ENCODE results near the gene SUCO.
"Not testable (repeated sequence)": the region's sequence is repeated elsewhere in the genome, so short reads cannot be mapped to it uniquely, and the experiment has no call there.

The SUCO gene

GRCh38 chr1:172607145-172607544, 74.2 kb downstream of the SUCO start:
- DNase-seq (ENCODE audit: low spot score), result no peak

DNA sequence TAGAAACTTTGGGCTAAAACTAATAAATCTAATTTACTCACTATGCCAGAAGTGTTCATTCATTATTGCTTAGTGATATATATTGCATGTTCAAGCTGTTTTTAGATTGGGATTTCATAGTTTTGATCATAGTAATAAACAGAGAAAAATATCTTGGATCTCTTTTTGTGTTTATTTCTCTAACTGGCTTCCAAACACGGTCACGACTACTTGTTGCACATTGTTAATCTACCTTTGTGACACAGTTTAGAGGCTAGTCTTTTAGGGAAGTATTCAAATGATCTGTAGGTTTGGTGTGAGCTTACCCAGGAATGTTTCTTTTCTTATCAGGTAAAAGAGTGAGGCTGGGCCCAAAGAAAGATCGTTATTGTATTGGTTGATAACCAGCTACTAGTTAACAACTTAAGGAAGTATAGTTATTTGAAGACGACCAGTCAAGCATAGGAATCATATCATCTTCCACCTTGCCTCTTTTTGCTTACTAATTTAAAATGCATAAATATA, 75.2 kb downstream of the SUCO start:
- DNase-seq (ENCODE audit: low spot score), result no peak

- DNase-seq (ENCODE audit: low spot score), result no peak
Measured at GRCh38 chr1:172609528-172609927, 76.6 kb downstream of the SUCO start.

DNA sequence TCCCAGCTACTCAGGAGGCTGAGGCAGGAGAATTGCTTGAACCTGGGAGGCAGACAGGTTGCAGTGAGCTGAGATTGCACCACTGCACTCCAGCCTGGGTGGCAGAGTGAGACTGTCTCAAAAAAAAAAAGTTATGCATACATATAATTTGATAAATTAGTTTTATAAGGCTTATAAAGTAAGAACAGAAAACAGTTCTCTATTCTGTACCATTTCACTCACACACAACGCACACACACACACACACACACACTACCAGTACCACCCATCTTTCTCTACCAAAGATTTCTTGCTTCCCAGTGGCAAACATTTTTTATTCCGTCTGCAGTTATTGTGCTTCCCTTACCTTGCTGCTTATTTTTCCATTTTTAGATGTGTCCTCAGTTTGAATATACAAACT, 79.5 kb downstream of the SUCO start:
- DNase-seq (ENCODE audit: low spot score), result no peak

DNA sequence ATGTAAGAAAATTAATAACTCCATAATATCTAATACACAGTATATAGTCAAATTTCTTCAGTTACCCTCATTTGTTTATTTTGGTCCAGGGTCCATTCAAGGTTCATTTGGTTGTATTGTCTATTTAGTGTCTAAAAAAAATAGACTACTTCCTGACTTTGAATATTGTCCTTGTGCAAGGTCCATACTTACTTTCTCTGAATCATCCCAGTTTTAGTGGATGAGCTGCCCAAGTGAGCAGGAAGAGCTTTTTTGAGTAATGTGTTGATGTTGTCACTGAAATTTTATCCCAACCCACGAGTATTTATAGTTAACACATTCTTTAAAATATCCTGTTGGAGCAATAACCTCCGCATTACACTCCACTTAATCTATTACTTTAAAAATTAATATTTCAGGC, 80.3 kb downstream of the SUCO start:
- no peak for DNase-seq (ENCODE audit: low spot score)

GRCh38 chr1:172616195-172616594, 83.2 kb downstream of the SUCO start:
- DNase-seq (ENCODE audit: low spot score), result no peak

GRCh38 chr1:172616636-172617035, 83.7 kb downstream of the SUCO start:
- no peak for DNase-seq (ENCODE audit: low spot score)

DNA sequence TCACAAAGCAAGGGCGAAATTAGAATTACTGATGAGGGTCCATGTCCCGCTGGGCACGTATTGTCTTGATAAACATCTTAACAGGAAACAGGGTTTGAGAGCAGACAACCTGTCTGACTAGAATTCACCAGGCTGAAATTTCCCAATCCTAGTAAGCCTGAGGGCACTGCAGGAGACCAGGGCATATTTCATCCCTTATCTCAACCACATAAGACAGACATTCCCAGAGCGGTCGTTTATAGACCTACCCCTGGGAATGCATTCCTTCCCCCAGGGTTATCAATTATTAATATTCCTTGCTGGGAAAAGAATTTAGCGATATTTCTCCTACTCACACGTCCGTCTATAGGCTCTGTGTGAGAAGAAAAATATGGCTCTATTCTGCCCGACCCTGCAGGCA, 87.7 kb downstream of the SUCO start:
- not testable (repeated sequence) for DNase-seq (ENCODE audit: low spot score)

DNA sequence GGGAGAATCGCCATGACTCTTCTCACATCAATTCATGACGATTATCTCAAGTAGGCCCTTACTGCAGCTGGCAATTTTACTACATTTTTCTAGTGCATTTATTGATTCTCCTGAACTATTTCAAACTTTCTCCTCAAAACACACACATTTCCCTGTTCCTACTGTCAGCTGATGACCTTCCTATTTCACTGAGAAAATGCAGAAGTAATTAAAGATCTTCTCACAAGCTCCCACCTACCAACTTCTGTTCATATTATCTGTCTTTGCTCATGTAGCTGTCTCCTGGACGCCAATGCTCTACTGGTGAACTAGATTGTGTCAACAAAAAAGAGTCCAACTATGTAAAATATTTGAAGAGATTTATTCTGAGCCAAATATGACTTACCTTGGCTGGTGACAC, 89.6 kb downstream of the SUCO start:
- no peak for DNase-seq (ENCODE audit: low spot score)

DNA sequence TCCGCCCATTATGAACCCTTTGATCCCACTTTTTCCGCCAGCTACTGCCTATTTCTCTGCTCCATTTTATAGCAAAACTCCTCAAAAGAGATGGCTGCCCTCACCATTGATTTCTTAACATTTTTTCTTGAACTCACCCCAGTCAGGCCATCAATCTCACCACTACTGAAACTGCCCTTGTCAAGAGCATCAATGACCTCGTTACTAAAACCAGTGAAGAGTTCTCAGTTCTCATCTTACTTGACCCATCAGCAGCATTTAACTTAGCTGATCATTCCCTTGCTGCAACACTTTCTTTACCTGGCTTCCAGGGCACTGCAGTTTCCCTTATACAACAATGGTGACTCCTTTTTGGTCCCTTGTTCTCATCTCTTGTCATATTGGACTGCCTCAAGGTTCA, 90.8 kb downstream of the SUCO start:
- no peak for DNase-seq (ENCODE audit: low spot score)

GRCh38 chr1:172626845-172627244, 93.9 kb downstream of the SUCO start:
- no peak for DNase-seq (ENCODE audit: low spot score)

GRCh38 chr1:172627702-172628101, 94.8 kb downstream of the SUCO start:
- DNase-seq (ENCODE audit: low spot score), result no peak

DNA sequence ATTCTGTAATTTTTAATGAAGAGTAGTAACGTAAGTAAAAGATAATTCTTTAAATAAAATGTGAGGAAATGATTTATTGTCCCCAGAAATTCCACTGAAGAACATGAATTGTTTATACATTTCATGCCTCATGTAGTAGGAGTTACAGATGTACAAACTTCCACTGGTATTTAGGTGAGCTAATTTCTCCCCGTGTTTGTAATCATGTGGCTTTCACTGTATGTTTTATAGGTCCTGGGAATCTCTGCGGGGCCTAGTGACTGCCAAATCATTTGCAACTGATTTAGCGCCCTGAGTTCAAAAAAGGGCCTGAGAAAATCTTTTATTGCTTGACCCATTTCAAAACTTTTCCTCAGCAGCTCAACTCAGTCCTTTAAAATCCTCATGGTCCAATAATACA, 95.5 kb downstream of the SUCO start:
- DNase-seq (ENCODE audit: low spot score), result no peak

GRCh38 chr1:172629170-172629569, 96.2 kb downstream of the SUCO start:
- no peak for DNase-seq (ENCODE audit: low spot score)

DNA sequence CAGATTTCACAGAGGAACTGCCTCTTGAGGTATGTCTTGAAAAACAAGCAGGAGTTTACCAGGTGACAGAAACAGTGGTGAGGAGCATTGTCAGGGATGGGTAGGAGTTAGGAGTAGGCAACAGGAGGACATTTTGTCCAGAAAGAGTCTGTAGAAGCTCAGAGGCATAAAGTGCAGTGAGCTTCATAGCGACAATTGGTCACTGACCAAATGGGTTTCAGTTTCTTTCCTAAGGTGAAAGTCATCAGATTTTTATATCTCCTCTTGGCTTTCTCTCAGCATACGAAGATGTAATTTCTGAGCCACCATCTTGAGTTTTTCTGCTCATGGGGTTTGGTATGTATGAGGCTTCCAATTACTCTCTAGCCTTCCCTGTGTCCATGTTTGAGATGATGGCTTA, 96.7 kb downstream of the SUCO start:
- DNase-seq (ENCODE audit: low spot score), result no peak

GRCh38 chr1:172630056-172630818, 97.3 kb downstream of the SUCO start:
- DNase-seq (ENCODE audit: low spot score), result no peak

DNA sequence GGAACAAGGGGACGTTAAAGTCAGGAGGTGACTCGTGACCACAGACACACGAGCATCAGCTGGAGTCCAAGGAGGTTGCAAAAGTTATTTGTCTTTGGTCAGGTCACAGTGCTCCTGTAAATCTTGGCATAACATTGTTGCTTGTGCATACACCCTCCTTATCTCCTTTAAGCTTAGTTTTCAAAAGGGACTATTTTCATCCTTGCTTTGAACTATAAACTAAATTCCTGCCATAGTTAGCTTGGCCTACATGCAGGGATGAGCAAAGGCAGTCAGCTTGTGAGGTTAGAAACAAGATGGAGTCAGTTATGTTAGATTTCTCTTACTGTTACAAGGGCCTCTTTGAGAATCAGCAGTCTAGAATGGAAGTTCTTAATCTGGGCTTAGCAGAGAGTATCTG, 97.9 kb downstream of the SUCO start:
- no peak for DNase-seq (ENCODE audit: low spot score)

GRCh38 chr1:172637522-172637921, 104.6 kb downstream of the SUCO start:
- no peak for DNase-seq (ENCODE audit: low spot score)

GRCh38 chr1:172638249-172638648, 105.3 kb downstream of the SUCO start:
- DNase-seq (ENCODE audit: low spot score), result no peak

GRCh38 chr1:172638885-172639831, 106.2 kb downstream of the SUCO start:
- DNase-seq (ENCODE audit: low spot score), result no peak

- no peak for DNase-seq (ENCODE audit: low spot score)
Measured at GRCh38 chr1:172640111-172640510, 107.2 kb downstream of the SUCO start.

DNA sequence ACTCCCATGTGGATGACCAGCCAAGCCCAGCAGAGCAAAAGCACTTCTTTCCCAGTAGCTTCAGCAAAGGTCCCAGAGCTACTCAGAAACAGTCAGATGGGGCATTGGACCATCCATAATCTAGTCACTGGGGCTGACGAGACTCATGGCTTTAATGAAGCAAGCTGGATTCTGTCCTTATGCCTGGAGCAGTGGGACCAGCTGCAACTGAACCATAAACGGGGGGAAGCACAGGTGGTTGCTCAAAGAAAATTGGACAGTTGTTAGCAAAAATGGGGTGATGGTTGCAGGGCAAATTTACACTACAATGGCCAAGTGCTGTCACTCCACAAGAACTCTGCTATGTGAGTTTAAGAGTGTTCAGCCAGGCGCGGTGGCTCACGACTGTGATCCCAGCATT, 108.5 kb downstream of the SUCO start:
- no peak for DNase-seq (ENCODE audit: low spot score)

DNA sequence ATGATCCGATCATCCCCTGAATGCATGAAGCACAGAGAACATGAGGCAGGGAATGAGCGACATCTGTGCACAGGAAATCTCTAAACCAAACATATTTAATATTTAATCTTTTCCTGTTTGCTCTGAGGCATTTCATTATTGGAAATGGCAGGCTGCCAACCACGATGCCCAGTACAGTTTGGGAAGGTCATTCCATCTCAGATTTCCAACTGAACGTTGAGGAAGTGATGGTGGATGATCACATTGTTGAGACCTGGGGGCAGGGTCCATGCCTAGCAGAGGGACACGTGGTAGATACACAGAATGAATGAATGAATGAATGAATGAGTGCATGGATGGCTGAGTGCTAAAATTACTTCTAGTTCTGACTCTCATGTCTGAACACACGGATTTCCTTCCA, 110.0 kb downstream of the SUCO start:
- no peak for DNase-seq (ENCODE audit: low spot score)

All from germinal center (tissue), 1 donor.